ENCODE data around the gene COLEC11.

DNA sequence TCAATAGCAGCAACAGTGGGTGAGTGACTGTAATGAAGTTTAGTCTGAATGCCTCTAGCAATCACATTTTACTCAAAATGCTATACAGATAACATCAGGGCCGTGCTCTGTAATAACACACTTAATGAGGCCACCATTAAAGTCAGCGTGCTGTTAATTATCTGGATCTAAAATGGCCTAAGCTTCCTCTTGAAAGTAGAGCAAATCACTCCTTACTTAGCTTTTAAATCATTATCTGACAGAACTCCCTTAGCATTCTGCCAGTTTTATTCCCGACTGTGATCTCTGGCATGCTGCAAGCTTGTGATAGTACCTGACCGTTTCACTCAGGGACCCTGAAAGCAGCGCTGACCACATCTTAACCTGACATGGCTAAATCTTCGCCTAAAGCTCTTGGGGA lies 10.8 kb upstream of the COLEC11 start:
- TF ChIP-seq TRIM28 (IDR thresholded peaks at IDR 0.05) (no peak), PHTF2 (CRISPR knock-in tag; IDR thresholded peaks at IDR 0.05) (no peak)
